Measurements from ENCODE around the gene EXD3. TPM values are rescaled to one million over a fixed set of nuclear protein-coding genes. Genes with fewer than 3 reads are reported as not detected.

Gene EXD3
- total RNA-seq, 1 experiment from 2014 or later, result 15.3 TPM

DNA sequence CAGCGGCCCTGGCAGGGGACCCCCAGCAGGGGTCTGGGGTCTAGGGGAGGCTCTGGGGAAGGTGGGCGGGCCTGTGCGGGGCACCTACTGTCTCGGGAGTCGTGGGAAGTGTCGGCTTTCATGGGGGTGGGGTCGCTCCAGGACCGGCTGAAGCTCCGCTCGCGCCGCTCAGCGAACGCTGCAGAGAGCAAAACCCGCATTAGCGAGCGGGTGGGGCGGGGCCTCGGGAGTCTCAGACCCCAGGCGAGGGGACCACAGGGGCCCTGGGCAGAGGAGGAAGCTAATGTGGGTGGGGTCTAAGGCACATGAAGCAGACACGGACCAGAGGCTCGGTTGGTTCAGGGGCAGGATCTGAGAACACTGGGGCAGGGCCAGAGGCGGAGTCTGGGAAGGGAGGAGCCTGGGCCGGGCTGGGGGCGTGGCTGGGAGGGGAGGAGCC is 30.7 kb upstream of the EXD3 start:
- WGBS (ENCODE audit: extremely low coverage, insufficient read length, low lambda C conversion rate), result no CpG with 5 or more reads among the region's 25 CpGs
- H3K4ac ChIP-seq (ENCODE audit: low read depth, low read length), result no peak overlapping the region
- H2AFZ ChIP-seq (ENCODE audit: low read length), result no peak overlapping the region
- no peaks in the 10 kb centered on the region for H3K4me1 ChIP-seq (ENCODE audit: insufficient read depth, low read length)
- no peaks in the 10 kb centered on the region for H3K27me3 Mint-ChIP-seq (ENCODE audit: low read depth)
- no peak overlapping the region for H3K9ac ChIP-seq (ENCODE audit: extremely low read depth, insufficient read length, low read length)
- no peaks in the 10 kb centered on the region for H3K79me1 ChIP-seq (ENCODE audit: insufficient read depth, low read depth, low read length, poor library complexity, severe bottlenecking)
- no peak overlapping the region for H3K56ac ChIP-seq (ENCODE audit: insufficient read length, low read depth, low read length)
- no peak overlapping the region for H4K5ac ChIP-seq (ENCODE audit: insufficient read length, low read depth, low read length)
- H3K36me3 Mint-ChIP-seq (ENCODE audit: insufficient read depth in 1 of 3, low read depth in 3 of 3), result peaks cover 0 to 31% (median 15%) of the 10 kb centered on the region in 3 experiments; a peak in 5 of 7 replicates
- H3K9me3 Mint-ChIP-seq, result no peaks in the 10 kb centered on the region
- no peaks in the 10 kb centered on the region for H3K79me2 ChIP-seq (ENCODE audit: insufficient read depth, low read length)
- peak overlapping the region; percentile 66 to 79 for H3K4me3 Mint-ChIP-seq
- no peak overlapping the region for H4K91ac ChIP-seq (ENCODE audit: insufficient read length, low read depth, low read length)
- H4K20me1 ChIP-seq (ENCODE audit: control insufficient read depth, insufficient read depth, insufficient read length), result peaks cover 6% of the 10 kb centered on the region
- peak overlapping the region; percentile 42 for H3K4me2 ChIP-seq (ENCODE audit: insufficient read depth, insufficient read length, low read length)
- H3K18ac ChIP-seq (ENCODE audit: insufficient read length, low read depth, low read length), result no peak overlapping the region
- H3K27ac ChIP-seq (ENCODE audit: insufficient read length, low read depth, low read length), result no peak overlapping the region
- no peak overlapping the region for H2BK20ac ChIP-seq (ENCODE audit: low read depth, low read length, poor library complexity, severe bottlenecking)
- peak; percentile 95 for DNase-seq
- peaks cover 4% of the 10 kb centered on the region for H3K23me2 ChIP-seq (ENCODE audit: insufficient read length, low read depth, low read length, poor library complexity, severe bottlenecking)
- H3K14ac ChIP-seq (ENCODE audit: insufficient read depth, low read length), result no peak overlapping the region
- no peak overlapping the region for H2AK5ac ChIP-seq (ENCODE audit: insufficient read length, low read length)
- H3K27me3 ChIP-seq (ENCODE audit: insufficient read depth, low read length), result no peaks in the 10 kb centered on the region
- H3T11ph ChIP-seq (ENCODE audit: low read length), result no peak overlapping the region
- H2BK5ac ChIP-seq (ENCODE audit: insufficient read length, low read length), result no peak overlapping the region
- no peak overlapping the region for H4K8ac ChIP-seq (replicated peaks; ENCODE audit: insufficient read length, low read depth, low read length)
- peak overlapping the region in 1 of 3 experiments; percentile 86; a peak in 1 of 7 replicates for H3K27ac Mint-ChIP-seq
- no peak overlapping the region for H2BK12ac ChIP-seq (ENCODE audit: insufficient read length, low read depth, low read length)
- no peak overlapping the region for H2BK15ac ChIP-seq (ENCODE audit: low read depth, low read length)
- peaks cover 5 to 14% of the 10 kb centered on the region in 2 experiments; a peak in 3 of 4 replicates for H3K4me1 Mint-ChIP-seq
- no peak overlapping the region for H2BK120ac ChIP-seq (ENCODE audit: low read depth, low read length, poor library complexity, severe bottlenecking)
- H3K9me3 ChIP-seq (ENCODE audit: control insufficient read depth, low read depth, low read length), result no peaks in the 10 kb centered on the region
- TF ChIP-seq, protein P1, sequence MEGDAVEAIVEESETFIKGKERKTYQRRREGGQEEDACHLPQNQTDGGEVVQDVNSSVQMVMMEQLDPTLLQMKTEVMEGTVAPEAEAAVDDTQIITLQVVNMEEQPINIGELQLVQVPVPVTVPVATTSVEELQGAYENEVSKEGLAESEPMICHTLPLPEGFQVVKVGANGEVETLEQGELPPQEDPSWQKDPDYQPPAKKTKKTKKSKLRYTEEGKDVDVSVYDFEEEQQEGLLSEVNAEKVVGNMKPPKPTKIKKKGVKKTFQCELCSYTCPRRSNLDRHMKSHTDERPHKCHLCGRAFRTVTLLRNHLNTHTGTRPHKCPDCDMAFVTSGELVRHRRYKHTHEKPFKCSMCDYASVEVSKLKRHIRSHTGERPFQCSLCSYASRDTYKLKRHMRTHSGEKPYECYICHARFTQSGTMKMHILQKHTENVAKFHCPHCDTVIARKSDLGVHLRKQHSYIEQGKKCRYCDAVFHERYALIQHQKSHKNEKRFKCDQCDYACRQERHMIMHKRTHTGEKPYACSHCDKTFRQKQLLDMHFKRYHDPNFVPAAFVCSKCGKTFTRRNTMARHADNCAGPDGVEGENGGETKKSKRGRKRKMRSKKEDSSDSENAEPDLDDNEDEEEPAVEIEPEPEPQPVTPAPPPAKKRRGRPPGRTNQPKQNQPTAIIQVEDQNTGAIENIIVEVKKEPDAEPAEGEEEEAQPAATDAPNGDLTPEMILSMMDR (conservative IDR thresholded peaks at IDR 0.05), result no peak
- H3K23ac ChIP-seq (ENCODE audit: insufficient read length, low read depth, low read length), result no peak overlapping the region
